Skeletal muscle tissue (tissue), 4 donors: ENCODE data around the gene ARL8B. TPM values are rescaled to one million over a fixed set of nuclear protein-coding genes. Genes with fewer than 3 reads are reported as not detected.

Experiments used
- H3K27ac ChIP-seq: one replicate; pipeline ENCODE4 v1.7.0; 2013; ENCODE audit warnings: mild to moderate bottlenecking, low read depth, low read length, inconsistent platforms
- H3K27me3 ChIP-seq, 3 donors: one replicate each; pipeline ENCODE4 v1.7.0; 2013; ENCODE audit warnings: low read length in 3 of 3; ENCODE audit not compliant: control insufficient read depth in 3 of 3, insufficient read depth in 3 of 3
- H3K36me3 ChIP-seq, 3 donors: one replicate each; pipeline ENCODE4 v1.7.0; 2013; ENCODE audit warnings: low read length in 3 of 3; ENCODE audit not compliant: control insufficient read depth in 3 of 3, insufficient read depth in 3 of 3
- H3K4me1 ChIP-seq, 3 donors: one replicate each; pipeline ENCODE4 v1.7.0; 2013; ENCODE audit warnings: low read length in 3 of 3, mild to moderate bottlenecking in 3 of 3; ENCODE audit not compliant: control insufficient read depth in 3 of 3, insufficient read depth in 3 of 3
- H3K4me3 ChIP-seq, 3 donors: one replicate each; pipeline ENCODE4 v1.7.0; 2013; ENCODE audit warnings: low read length in 3 of 3
- H3K9ac ChIP-seq, 3 donors: one replicate each; pipeline ENCODE4 v1.7.0; 2013; ENCODE audit warnings: low read length in 3 of 3, mild to moderate bottlenecking in 3 of 3, moderate library complexity in 2 of 3, low read depth in 1 of 3
- H3K9me3 ChIP-seq, 3 donors: one replicate each; pipeline ENCODE4 v1.7.0; 2013; ENCODE audit warnings: low read length in 3 of 3; ENCODE audit not compliant: control insufficient read depth in 3 of 3
- total RNA-seq: library from RNA; depleted of rRNA; stranded (reverse); fragments of >200 nt; gene quantifications from one replicate; pipeline ENCODE4 v1.2.3, GENCODE V29; 2014
- donor health status: Osteomylitis.

ARL8B gene
- total RNA-seq, 1 donor from 2014 or later, result 59.0 TPM

GRCh38 chr3:5218815-5219214 lies 96.7 kb downstream of the ARL8B start:
- Histone ChIP-seq H3K27me3 (no peaks in the 10 kb centered on the region), H3K9ac (no peak overlapping the region), H3K4me3 (no peak overlapping the region), H3K9me3 (no peaks in the 10 kb centered on the region), H3K36me3 (peaks cover 21 to 40% (median 38%) of the 10 kb centered on the region in 3 donors), H3K4me1 (peaks cover 0 to 4% (median 0%) of the 10 kb centered on the region in 3 donors), H3K27ac (no peak overlapping the region)

DNA sequence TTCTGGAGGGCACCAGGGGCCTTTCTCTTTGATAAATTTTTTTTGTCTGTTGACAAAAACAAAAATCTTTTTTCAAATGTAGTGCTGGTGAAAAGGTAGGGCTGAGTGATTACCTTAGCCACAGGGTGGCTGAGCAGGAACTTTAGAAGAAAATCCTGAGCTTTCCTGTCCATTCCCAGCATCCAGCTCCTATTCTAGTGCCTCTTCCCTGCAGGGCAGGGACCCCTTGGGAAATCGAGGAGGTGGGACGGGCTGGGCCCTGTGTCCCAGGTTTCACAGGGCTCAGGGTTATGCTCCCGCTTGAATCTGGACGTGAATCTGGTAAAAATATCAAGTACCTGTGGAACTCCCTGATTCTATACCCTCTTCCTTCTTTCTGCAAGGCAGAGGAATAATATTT lies 97.1 kb downstream of the ARL8B start:
- Histone ChIP-seq H3K9me3 (no peaks in the 10 kb centered on the region), H3K4me3 (no peak overlapping the region), H3K4me1 (peaks cover 0 to 4% (median 0%) of the 10 kb centered on the region in 3 donors), H3K27ac (no peak overlapping the region), H3K27me3 (no peaks in the 10 kb centered on the region), H3K9ac (no peak overlapping the region), H3K36me3 (peaks cover 17 to 36% (median 35%) of the 10 kb centered on the region in 3 donors)

DNA sequence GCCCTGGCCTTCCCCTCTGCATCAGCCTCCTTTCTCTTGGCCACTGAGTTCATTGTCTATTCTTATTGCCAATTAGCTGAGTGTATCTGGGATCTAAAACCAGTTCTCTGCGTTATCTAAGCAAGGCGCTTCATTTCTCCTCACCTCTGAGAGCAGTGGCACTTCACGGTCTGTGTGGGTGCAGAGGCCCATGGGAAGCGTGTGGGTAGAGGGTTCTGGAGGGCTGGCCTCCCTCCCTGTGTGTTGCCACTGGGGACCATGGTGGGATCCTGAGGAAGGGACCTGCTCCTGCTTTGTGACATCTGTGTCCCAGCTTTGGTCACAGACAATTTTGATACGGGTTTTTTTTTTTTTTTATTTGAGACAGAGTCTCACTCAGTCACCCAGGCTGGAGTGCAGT lies 98.1 kb downstream of the ARL8B start:
- Histone ChIP-seq H3K9me3 (no peaks in the 10 kb centered on the region), H3K9ac (no peak overlapping the region)

GRCh38 chr3:5220667-5221431 lies 98.8 kb downstream of the ARL8B start:
- Histone ChIP-seq H3K4me3 (no peak overlapping the region), H3K9me3 (no peaks in the 10 kb centered on the region), H3K36me3 (peaks cover 7 to 21% (median 21%) of the 10 kb centered on the region in 3 donors), H3K9ac (no peak overlapping the region), H3K27ac (no peak overlapping the region), H3K27me3 (no peaks in the 10 kb centered on the region), H3K4me1 (peaks cover 0 to 4% (median 0%) of the 10 kb centered on the region in 3 donors)

More for the DNA sequence above, 98.1 kb downstream of the ARL8B start:
- H3K4me3 ChIP-seq, result no peak overlapping the region
- H3K27me3 ChIP-seq, result no peaks in the 10 kb centered on the region
- peaks cover 10 to 28% (median 28%) of the 10 kb centered on the region in 3 donors for H3K36me3 ChIP-seq
- no peak overlapping the region for H3K27ac ChIP-seq
- H3K4me1 ChIP-seq, result peaks cover 0 to 4% (median 0%) of the 10 kb centered on the region in 3 donors

DNA sequence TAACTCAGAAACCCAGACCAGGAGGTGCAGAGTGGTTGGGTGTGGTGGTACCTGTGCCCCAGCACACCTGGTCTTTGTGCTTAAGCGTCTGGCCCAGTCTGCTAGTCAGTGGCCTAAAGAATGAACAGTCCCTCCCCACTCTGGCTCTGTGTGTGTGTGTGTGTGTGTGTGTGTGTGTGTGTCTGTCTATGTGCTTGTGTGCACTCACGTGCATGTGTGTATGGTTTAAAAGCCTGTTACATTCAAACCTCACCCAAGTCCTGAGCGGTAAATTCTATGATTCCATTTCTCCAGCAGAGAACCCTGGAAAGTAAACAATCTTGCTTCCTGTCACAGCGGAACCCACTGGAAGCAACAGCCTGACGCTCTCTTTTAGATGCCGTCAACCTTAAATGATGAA lies 99.6 kb downstream of the ARL8B start:
- Histone ChIP-seq H3K4me1 (peaks cover 0 to 4% (median 0%) of the 10 kb centered on the region in 3 donors), H3K9me3 (no peaks in the 10 kb centered on the region), H3K9ac (no peak overlapping the region), H3K4me3 (no peak overlapping the region), H3K27me3 (no peaks in the 10 kb centered on the region), H3K36me3 (peaks cover 6 to 14% (median 13%) of the 10 kb centered on the region in 3 donors), H3K27ac (no peak overlapping the region)

DNA sequence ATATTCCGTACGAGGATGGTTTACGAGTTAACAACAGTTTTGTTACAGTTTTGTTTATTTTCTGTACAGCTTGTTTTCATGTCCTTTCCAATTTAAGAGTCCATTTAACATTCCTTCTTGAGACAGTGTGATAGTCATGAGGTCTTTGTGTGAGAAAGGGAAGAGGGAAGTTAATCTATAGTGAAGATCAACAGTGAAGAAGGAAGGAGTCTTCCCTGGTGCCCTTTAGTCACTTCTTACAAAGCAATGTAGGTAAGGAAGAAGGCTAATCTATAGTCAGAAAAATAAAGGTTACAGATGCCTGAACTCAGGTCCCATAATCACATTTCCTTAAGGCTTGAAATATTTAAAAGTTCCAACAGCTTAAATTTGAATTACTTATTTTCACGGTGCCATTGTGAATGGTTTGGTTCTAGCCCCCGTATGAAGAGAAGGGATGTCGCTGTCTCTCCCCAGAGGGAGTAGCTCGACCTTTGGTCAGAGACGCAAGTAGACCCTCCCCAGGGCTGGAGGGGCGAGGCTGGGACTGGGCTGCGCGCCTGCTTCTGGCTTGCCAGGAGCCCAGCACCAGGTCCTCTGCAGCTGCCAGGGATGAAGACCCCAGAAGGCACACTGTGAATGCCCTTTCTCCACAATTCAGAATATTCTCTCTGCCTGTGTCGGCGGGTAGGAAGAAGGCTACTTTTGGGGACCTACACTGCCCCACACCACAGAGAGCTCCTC lies 100.4 kb downstream of the ARL8B start:
- peaks cover 0 to 4% (median 0%) of the 10 kb centered on the region in 3 donors for H3K4me1 ChIP-seq
- no peak overlapping the region for H3K4me3 ChIP-seq
- no peaks in the 10 kb centered on the region for H3K9me3 ChIP-seq
- peaks cover 3 to 7% (median 7%) of the 10 kb centered on the region in 3 donors for H3K36me3 ChIP-seq
- no peak overlapping the region for H3K9ac ChIP-seq
- peaks cover 0 to under 1% (median 0%) of the 10 kb centered on the region in 3 donors for H3K27me3 ChIP-seq
- no peak overlapping the region for H3K27ac ChIP-seq

DNA sequence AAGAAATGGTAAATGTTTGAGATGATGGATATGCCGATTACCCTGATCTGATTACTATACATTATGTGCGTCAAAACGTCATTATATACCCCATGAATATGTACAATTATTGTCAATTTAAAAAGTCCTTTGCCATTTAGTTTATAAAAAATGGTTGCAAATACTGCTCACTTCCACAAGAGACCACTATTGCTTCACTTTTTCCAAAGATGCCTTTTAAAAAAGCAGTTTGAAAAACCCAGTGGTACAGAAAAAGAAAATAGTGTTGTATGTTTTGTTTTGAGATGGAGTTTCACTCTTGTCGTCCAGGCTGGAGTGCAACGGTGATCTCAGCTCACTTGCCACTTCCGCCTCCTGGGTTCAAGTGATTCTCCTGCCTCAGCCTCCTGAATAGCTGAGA lies 104.7 kb downstream of the ARL8B start:
- no peaks in the 10 kb centered on the region for H3K4me1 ChIP-seq
- no peak overlapping the region for H3K27ac ChIP-seq
- peaks cover 3 to 20% (median 9%) of the 10 kb centered on the region in 3 donors for H3K27me3 ChIP-seq
- H3K9ac ChIP-seq, result no peak overlapping the region
- peaks cover 0 to 3% (median 0%) of the 10 kb centered on the region in 3 donors for H3K36me3 ChIP-seq
- H3K9me3 ChIP-seq, result no peaks in the 10 kb centered on the region
- H3K4me3 ChIP-seq, result no peak overlapping the region

DNA sequence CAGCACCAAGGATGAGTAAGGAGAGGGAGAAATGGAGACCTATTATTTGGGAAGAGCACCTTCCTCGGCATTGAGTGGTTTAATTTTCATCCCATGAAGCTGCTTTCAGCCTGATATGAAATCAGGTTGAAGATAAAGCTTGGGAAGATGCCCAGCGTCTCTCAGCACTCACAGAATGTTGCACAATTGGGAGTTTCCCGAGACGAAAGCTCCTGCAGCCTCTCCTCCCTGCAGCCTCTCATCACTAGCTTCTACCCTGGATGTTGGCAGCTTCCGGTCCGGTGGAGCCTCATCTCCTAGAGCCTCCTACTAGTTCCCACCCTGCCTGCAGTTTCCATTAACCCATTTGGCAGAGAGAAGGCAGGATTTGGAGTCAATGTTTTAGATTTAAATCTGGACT lies 105.7 kb downstream of the ARL8B start:
- Histone ChIP-seq H3K27me3 (peaks cover 3 to 28% (median 9%) of the 10 kb centered on the region in 3 donors), H3K9ac (no peak overlapping the region), H3K4me1 (no peaks in the 10 kb centered on the region), H3K4me3 (no peak overlapping the region), H3K9me3 (no peaks in the 10 kb centered on the region), H3K27ac (no peak overlapping the region), H3K36me3 (peaks cover 0 to 2% (median 0%) of the 10 kb centered on the region in 3 donors)

GRCh38 chr3:5229414-5229813 lies 107.3 kb downstream of the ARL8B start:
- H3K9me3 ChIP-seq, result no peaks in the 10 kb centered on the region
- H3K4me1 ChIP-seq, result no peaks in the 10 kb centered on the region
- H3K27me3 ChIP-seq, result peaks cover 3 to 28% (median 9%) of the 10 kb centered on the region in 3 donors
- no peak overlapping the region for H3K9ac ChIP-seq
- H3K36me3 ChIP-seq, result no peaks in the 10 kb centered on the region
- H3K27ac ChIP-seq, result no peak overlapping the region
- H3K4me3 ChIP-seq, result no peak overlapping the region
